Measurements from ENCODE around the gene MED7.

MED7 gene

DNA sequence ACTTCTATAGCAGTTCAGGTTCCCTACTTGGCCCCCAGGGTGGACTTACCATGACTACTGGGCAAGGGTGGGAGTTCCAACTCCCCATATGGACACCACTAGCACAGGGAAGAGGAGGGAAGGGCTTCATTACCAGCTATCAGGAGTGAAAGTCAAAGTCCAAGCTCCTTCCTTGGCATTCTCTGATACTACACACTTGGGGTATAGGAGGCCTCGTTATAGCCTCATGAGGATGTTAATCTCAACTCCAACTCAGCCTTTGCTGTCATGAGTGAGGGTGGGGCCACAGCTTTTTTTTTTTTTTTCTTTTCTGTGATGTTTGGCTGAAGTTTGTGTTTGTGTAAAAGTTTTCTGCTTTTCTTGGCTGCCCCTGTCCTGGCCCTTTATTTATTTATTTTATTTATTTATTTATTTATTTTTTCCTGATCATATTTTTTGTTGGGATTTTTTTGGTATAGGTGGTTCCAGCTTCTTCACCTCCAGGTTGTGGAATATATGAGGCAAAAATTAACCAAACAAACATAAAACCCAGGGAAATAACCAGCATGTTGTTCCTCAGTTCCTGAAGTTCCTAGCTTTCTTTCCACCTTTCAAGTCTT is 14.7 kb upstream of the MED7 start (continued):
- TF ChIP-seq, protein P1, sequence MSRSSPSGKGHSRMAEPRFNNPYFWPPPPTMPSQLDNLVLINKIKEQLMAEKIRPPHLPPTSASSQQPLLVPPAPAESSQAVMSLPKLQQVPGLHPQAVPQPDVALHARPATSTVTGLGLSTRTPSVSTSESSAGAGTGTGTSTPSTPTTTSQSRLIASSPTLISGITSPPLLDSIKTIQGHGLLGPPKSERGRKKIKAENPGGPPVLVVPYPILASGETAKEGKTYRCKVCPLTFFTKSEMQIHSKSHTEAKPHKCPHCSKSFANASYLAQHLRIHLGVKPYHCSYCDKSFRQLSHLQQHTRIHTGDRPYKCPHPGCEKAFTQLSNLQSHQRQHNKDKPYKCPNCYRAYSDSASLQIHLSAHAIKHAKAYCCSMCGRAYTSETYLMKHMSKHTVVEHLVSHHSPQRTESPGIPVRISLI (tag by site-specific recombination; IDR thresholded peaks at IDR 0.05), result no peak
- TF ChIP-seq, protein P2, sequence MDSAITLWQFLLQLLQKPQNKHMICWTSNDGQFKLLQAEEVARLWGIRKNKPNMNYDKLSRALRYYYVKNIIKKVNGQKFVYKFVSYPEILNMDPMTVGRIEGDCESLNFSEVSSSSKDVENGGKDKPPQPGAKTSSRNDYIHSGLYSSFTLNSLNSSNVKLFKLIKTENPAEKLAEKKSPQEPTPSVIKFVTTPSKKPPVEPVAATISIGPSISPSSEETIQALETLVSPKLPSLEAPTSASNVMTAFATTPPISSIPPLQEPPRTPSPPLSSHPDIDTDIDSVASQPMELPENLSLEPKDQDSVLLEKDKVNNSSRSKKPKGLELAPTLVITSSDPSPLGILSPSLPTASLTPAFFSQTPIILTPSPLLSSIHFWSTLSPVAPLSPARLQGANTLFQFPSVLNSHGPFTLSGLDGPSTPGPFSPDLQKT (IDR thresholded peaks at IDR 0.05; ENCODE audit: borderline replicate concordance, low read depth, low read length), result no peak
- TF ChIP-seq ZNF391 (tag by site-specific recombination; IDR thresholded peaks at IDR 0.05; ENCODE audit: borderline replicate concordance, low read depth), result no peak
- TF ChIP-seq ZNF624 (tag by site-specific recombination; IDR thresholded peaks at IDR 0.05), result no peak
- no peak for TF ChIP-seq TRIM28 (IDR thresholded peaks at IDR 0.05; ENCODE audit: borderline replicate concordance, low read length)
- peak; percentile 33; the same call in 1 of the 2 replicates for TF ChIP-seq ZNF266 (tag by site-specific recombination; IDR thresholded peaks at IDR 0.05; ENCODE audit: low read depth)
- TF ChIP-seq KLF7 (tag by site-specific recombination; IDR thresholded peaks at IDR 0.05; ENCODE audit: borderline replicate concordance), result no peak
- TF ChIP-seq ZNF707 (tag by site-specific recombination; IDR thresholded peaks at IDR 0.05), result no peak
- TF ChIP-seq ZNF223 (tag by site-specific recombination; IDR thresholded peaks at IDR 0.05), result no peak
- peak; percentile 52 for TF ChIP-seq ZNF623 (tag by site-specific recombination; IDR thresholded peaks at IDR 0.05)
- TF ChIP-seq ZNF350 (tag by site-specific recombination; IDR thresholded peaks at IDR 0.05), result no peak
- TF ChIP-seq, protein P3, sequence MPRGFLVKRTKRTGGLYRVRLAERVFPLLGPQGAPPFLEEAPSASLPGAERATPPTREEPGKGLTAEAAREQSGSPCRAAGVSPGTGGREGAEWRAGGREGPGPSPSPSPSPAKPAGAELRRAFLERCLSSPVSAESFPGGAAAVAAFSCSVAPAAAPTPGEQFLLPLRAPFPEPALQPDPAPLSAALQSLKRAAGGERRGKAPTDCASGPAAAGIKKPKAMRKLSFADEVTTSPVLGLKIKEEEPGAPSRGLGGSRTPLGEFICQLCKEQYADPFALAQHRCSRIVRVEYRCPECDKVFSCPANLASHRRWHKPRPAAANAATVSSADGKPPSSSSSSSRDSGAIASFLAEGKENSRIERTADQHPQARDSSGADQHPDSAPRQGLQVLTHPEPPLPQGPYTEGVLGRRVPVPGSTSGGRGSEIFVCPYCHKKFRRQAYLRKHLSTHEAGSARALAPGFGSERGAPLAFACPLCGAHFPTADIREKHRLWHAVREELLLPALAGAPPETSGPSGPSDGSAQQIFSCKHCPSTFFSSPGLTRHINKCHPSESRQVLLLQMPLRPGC (tag by site-specific recombination; IDR thresholded peaks at IDR 0.05), result no peak
- TF ChIP-seq ZNF423 (tag by site-specific recombination; IDR thresholded peaks at IDR 0.05), result no peak
- no peak for TF ChIP-seq ZNF121 (tag by site-specific recombination; IDR thresholded peaks at IDR 0.05)
- TF ChIP-seq ZNF211 (tag by site-specific recombination; IDR thresholded peaks at IDR 0.05; ENCODE audit: low read depth), result no peak
- no peak for TF ChIP-seq ZNF175 (tag by site-specific recombination; IDR thresholded peaks at IDR 0.05)
- no peak for TF ChIP-seq ZNF549 (tag by site-specific recombination; IDR thresholded peaks at IDR 0.05)
- no peak for TF ChIP-seq ZNF366 (tag by site-specific recombination; conservative IDR thresholded peaks at IDR 0.05)
- TF ChIP-seq, protein P4, sequence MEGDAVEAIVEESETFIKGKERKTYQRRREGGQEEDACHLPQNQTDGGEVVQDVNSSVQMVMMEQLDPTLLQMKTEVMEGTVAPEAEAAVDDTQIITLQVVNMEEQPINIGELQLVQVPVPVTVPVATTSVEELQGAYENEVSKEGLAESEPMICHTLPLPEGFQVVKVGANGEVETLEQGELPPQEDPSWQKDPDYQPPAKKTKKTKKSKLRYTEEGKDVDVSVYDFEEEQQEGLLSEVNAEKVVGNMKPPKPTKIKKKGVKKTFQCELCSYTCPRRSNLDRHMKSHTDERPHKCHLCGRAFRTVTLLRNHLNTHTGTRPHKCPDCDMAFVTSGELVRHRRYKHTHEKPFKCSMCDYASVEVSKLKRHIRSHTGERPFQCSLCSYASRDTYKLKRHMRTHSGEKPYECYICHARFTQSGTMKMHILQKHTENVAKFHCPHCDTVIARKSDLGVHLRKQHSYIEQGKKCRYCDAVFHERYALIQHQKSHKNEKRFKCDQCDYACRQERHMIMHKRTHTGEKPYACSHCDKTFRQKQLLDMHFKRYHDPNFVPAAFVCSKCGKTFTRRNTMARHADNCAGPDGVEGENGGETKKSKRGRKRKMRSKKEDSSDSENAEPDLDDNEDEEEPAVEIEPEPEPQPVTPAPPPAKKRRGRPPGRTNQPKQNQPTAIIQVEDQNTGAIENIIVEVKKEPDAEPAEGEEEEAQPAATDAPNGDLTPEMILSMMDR (tag by site-specific recombination; IDR thresholded peaks at IDR 0.05), result no peak
- no peak for TF ChIP-seq SETDB1 (IDR thresholded peaks at IDR 0.05; ENCODE audit: insufficient read length, low read length)
- TF ChIP-seq, protein P5, sequence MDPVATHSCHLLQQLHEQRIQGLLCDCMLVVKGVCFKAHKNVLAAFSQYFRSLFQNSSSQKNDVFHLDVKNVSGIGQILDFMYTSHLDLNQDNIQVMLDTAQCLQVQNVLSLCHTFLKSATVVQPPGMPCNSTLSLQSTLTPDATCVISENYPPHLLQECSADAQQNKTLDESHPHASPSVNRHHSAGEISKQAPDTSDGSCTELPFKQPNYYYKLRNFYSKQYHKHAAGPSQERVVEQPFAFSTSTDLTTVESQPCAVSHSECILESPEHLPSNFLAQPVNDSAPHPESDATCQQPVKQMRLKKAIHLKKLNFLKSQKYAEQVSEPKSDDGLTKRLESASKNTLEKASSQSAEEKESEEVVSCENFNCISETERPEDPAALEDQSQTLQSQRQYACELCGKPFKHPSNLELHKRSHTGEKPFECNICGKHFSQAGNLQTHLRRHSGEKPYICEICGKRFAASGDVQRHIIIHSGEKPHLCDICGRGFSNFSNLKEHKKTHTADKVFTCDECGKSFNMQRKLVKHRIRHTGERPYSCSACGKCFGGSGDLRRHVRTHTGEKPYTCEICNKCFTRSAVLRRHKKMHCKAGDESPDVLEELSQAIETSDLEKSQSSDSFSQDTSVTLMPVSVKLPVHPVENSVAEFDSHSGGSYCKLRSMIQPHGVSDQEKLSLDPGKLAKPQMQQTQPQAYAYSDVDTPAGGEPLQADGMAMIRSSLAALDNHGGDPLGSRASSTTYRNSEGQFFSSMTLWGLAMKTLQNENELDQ (tag by site-specific recombination; IDR thresholded peaks at IDR 0.05; ENCODE audit: low read depth), result no peak
- TF ChIP-seq ZNF792 (tag by site-specific recombination; IDR thresholded peaks at IDR 0.05), result no peak
